Lower lobe of right lung (tissue), 2 donors: ENCODE results near the gene SNX12. TPM values are rescaled to one million over a fixed set of nuclear protein-coding genes. Genes with fewer than 3 reads are reported as not detected.

Experiments used
- ATAC-seq, 2 donors: fragments of 200-7000 bp; cut with Tn5 transposase; one replicate each; pipeline ENCODE4 v1.9.1; 2020 to 2022; ENCODE audit warnings: mild to moderate bottlenecking in 2 of 2, moderate library complexity in 2 of 2
- DNase-seq: peaks from one replicate; pipeline ENCODE4 v3.0.0-alpha.2; 2020
- H3K27ac ChIP-seq: fragments of 200-600 bp; one replicate; pipeline ENCODE4 v1.8.0; 2022
- H3K27me3 ChIP-seq: fragments of 200-600 bp; one replicate; pipeline ENCODE4 v1.8.0; 2022; ENCODE audit warnings: low read depth
- H3K36me3 ChIP-seq: fragments of 200-600 bp; one replicate; pipeline ENCODE4 v1.8.0; 2022; ENCODE audit warnings: mild to moderate bottlenecking
- H3K4me1 ChIP-seq: fragments of 200-600 bp; one replicate; pipeline ENCODE4 v1.8.0; 2022
- H3K4me3 ChIP-seq: fragments of 200-600 bp; one replicate; pipeline ENCODE4 v1.8.0; 2022; ENCODE audit warnings: mild to moderate bottlenecking
- H3K9me3 ChIP-seq: fragments of 200-600 bp; one replicate; pipeline ENCODE4 v1.8.0; 2022
- intact Hi-C: fragments of 100-400 bp; cut with DNase I; formaldehyde crosslinking; loops from one replicate; pipeline ENCODE4 v1.11.0; 2022
- total RNA-seq: library from RNA; stranded (reverse); fragmentation: NEBNext Ultra II Directional; extraction: Animal tissue kit (Norgen Biotek cat#: 25700); gene quantifications from one replicate; pipeline ENCODE4 v1.2.1, GENCODE V29; 2021
- TF ChIP-seq, protein P1 (sequence below): fragments of 200-600 bp; IDR thresholded peaks from one replicate; pipeline ENCODE4 v1.8.0; 2022; ENCODE audit warnings: antibody characterized with exemption, mild to moderate bottlenecking
- donor health status: DM: no; HTN: yes; CAD: no; lungs with severe emphysema.

SNX12 gene
- total RNA-seq, 1 donor from 2014 or later = 47.7 TPM

DNA sequence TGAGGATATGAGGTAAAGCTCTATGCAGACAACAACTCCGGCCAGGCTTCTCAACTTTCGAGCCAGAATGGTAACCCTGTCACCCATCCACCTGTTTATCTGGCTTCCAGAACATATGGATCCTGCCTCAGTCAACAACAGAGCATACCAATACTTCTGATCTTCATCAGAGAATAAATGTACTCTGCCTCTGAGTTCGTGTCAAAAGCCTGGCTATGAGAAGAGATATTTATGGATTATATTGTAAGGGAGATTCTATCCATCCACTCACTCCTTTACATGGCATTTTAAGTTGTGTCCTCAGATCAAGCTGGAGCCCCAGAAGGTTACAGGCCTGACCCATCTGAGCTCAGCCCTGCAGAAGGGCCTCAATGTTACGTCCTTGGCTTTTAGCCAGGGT, 17.8 kb upstream of the SNX12 start:
- Histone ChIP-seq H3K36me3 (no peaks in the 10 kb centered on the region), H3K27me3 (no peaks in the 10 kb centered on the region), H3K27ac (no peak overlapping the region), H3K9me3 (no peaks in the 10 kb centered on the region), H3K4me1 (no peaks in the 10 kb centered on the region), H3K4me3 (no peak overlapping the region)
- intact Hi-C loops = no loop called here
- DNase-seq (no peak), ATAC-seq (no peak)
- TF ChIP-seq, protein P1, sequence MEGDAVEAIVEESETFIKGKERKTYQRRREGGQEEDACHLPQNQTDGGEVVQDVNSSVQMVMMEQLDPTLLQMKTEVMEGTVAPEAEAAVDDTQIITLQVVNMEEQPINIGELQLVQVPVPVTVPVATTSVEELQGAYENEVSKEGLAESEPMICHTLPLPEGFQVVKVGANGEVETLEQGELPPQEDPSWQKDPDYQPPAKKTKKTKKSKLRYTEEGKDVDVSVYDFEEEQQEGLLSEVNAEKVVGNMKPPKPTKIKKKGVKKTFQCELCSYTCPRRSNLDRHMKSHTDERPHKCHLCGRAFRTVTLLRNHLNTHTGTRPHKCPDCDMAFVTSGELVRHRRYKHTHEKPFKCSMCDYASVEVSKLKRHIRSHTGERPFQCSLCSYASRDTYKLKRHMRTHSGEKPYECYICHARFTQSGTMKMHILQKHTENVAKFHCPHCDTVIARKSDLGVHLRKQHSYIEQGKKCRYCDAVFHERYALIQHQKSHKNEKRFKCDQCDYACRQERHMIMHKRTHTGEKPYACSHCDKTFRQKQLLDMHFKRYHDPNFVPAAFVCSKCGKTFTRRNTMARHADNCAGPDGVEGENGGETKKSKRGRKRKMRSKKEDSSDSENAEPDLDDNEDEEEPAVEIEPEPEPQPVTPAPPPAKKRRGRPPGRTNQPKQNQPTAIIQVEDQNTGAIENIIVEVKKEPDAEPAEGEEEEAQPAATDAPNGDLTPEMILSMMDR = no peak

DNA sequence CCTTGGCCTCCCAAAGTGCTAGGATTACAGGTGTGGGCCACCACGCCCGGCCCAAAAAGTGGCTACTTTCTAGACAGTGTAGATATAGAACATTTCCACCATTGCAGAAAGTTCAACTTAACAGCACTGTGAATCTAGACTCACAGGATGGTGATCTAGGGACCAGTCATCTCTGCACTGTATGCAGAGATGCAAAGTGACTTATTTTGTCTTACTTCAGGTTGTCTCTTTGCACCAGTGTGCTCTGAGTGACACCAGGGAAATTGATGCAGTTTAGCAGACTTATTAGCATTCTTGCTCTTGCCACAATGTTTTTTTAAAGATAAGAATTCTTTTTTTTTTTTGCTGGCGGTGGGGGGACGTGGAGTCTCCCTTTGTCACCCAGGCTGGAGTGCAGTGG, 14.7 kb upstream of the SNX12 start:
- H3K36me3 ChIP-seq = no peaks in the 10 kb centered on the region
- TF ChIP-seq, protein P1 = no peak
- no peak overlapping the region for H3K4me3 ChIP-seq
- ATAC-seq (no peak), DNase-seq (no peak)
- no peaks in the 10 kb centered on the region for H3K9me3 ChIP-seq
- intact Hi-C loops = no loop called here
- H3K27ac ChIP-seq = no peak overlapping the region
- no peaks in the 10 kb centered on the region for H3K27me3 ChIP-seq
- H3K4me1 ChIP-seq = no peaks in the 10 kb centered on the region

DNA sequence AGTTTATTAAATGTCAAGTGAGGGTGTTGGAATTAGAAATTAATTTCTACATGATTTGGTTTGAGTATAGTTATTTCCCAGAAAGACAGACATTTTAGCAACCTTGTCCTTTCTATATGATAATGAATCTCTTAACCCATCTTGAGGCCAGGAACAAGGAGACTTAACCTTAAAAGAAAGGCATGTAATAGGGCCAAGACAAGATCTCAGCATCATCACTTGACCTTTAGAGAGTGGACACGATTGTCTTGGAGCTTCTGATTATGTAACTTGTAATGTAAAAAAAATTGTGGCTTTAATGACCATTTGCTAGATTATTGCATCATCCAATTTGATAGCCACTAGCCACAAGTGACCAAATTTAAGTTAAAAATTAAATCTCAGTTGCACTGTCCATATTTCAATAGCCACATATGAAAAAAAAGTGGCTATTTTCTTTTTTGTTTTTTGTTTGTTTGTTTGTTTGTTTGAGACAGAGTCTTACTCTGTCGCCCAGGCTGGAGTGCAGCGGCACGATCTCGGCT, 14.1 kb upstream of the SNX12 start:
- H3K36me3 ChIP-seq = no peaks in the 10 kb centered on the region

GRCh38 chrX:71081330-71082123, 13.4 kb upstream of the SNX12 start:
- TF ChIP-seq, protein P1 = no peak
- ATAC-seq = no peak
- H3K36me3 ChIP-seq = no peaks in the 10 kb centered on the region
- H3K27ac ChIP-seq = no peak overlapping the region
- DNase-seq = no peak
- H3K4me3 ChIP-seq = no peak overlapping the region
- intact Hi-C loops = no loop called here
- H3K27me3 ChIP-seq = no peaks in the 10 kb centered on the region
- H3K9me3 ChIP-seq = no peaks in the 10 kb centered on the region
- no peaks in the 10 kb centered on the region for H3K4me1 ChIP-seq

More for the DNA sequence above, 14.1 kb upstream of the SNX12 start:
- no peaks in the 10 kb centered on the region for H3K27me3 ChIP-seq
- intact Hi-C loops = no loop called here
- no peaks in the 10 kb centered on the region for H3K4me1 ChIP-seq
- H3K9me3 ChIP-seq = no peaks in the 10 kb centered on the region
- H3K4me3 ChIP-seq = no peak overlapping the region
- no peak for ATAC-seq
- H3K27ac ChIP-seq = no peak overlapping the region
- DNase-seq = no peak
- TF ChIP-seq, protein P1 = no peak

GRCh38 chrX:71070531-71070930, 2.4 kb upstream of the SNX12 start:
- TF ChIP-seq, protein P1 = no peak

More at GRCh38 chrX:71070531-71070930, 2.4 kb upstream of the SNX12 start:
- intact Hi-C loops = no loop called here
- no peak overlapping the region for H3K4me3 ChIP-seq
- no peak for DNase-seq
- no peak for ATAC-seq
- H3K9me3 ChIP-seq = no peaks in the 10 kb centered on the region
- H3K4me1 ChIP-seq = no peaks in the 10 kb centered on the region
- no peaks in the 10 kb centered on the region for H3K36me3 ChIP-seq
- H3K27me3 ChIP-seq = no peaks in the 10 kb centered on the region
- no peak overlapping the region for H3K27ac ChIP-seq
